ENCODE results near the gene DDN. TPM values are rescaled to one million over a fixed set of nuclear protein-coding genes. Genes with fewer than 3 reads are reported as not detected.
A peak's percentile ranks its signal among the peaks of the same experiment; 100 is the strongest.

Gene DDN
- total and polyA plus RNA-seq, 9 of the 15 experiments (the other 6 are each of a cell fraction or from before 2014, with no cell fraction given): 0.03 to 3.6 (median 1.6) TPM

- TF ChIP-seq ZBED1 (IDR thresholded peaks at IDR 0.05): peak; percentile 71
- no peak for TF ChIP-seq ZZZ3 (IDR thresholded peaks at IDR 0.05)
- peak; percentile 8 for TF ChIP-seq ZFP36 (IDR thresholded peaks at IDR 0.05; ENCODE audit: low read depth, low read length, partially characterized antibody)
- TF ChIP-seq, protein P1, sequence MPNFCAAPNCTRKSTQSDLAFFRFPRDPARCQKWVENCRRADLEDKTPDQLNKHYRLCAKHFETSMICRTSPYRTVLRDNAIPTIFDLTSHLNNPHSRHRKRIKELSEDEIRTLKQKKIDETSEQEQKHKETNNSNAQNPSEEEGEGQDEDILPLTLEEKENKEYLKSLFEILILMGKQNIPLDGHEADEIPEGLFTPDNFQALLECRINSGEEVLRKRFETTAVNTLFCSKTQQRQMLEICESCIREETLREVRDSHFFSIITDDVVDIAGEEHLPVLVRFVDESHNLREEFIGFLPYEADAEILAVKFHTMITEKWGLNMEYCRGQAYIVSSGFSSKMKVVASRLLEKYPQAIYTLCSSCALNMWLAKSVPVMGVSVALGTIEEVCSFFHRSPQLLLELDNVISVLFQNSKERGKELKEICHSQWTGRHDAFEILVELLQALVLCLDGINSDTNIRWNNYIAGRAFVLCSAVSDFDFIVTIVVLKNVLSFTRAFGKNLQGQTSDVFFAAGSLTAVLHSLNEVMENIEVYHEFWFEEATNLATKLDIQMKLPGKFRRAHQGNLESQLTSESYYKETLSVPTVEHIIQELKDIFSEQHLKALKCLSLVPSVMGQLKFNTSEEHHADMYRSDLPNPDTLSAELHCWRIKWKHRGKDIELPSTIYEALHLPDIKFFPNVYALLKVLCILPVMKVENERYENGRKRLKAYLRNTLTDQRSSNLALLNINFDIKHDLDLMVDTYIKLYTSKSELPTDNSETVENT (CRISPR knock-in tag; IDR thresholded peaks at IDR 0.05): peak; percentile 16; the same call in 1 of the 2 replicates
- TF ChIP-seq ZMIZ1 (IDR thresholded peaks at IDR 0.05; ENCODE audit: low read depth in 2 of 2, low read length in 2 of 2): peak in 1 of 2 experiments; percentile 36; a peak in 1 of 4 replicates
- no peak for TF ChIP-seq BRCA1 (IDR thresholded peaks at IDR 0.05)
- 0 out of 2 replicates have a peak, but pooled peaks have one; percentile 44 for TF ChIP-seq BRCA1 (CRISPR knock-in tag; IDR thresholded peaks at IDR 0.05)
- no peak for TF ChIP-seq IFI16 (CRISPR knock-in tag; IDR thresholded peaks at IDR 0.05)
- no peak for TF ChIP-seq MTA2 (IDR thresholded peaks at IDR 0.05; ENCODE audit: low read depth)
- TF ChIP-seq RBM25 (IDR thresholded peaks at IDR 0.05; ENCODE audit: low read depth, low read length, severe bottlenecking): no peak
- TF ChIP-seq NCOR1 (IDR thresholded peaks at IDR 0.05): 0 out of 2 replicates have a peak, but pooled peaks have one; percentile 30
- peak in 2 of 3 experiments; percentile 86 to 93 for TF ChIP-seq YY1 (IDR thresholded peaks at IDR 0.05; ENCODE audit: borderline replicate concordance in 1 of 3, control insufficient read depth in 1 of 3, extremely low read depth in 1 of 3, insufficient read depth in 3 of 3, insufficient read length in 1 of 3, insufficient replicate concordance in 2 of 3, low read depth in 1 of 3, low read length in 2 of 3)
- peak in 1 of 2 experiments; percentile 25; a peak in 2 of 4 replicates for TF ChIP-seq NRF1 (conservative IDR thresholded peaks at IDR 0.05 in 1 of 2, IDR thresholded peaks at IDR 0.05 in 1 of 2)
- TF ChIP-seq, protein P2, sequence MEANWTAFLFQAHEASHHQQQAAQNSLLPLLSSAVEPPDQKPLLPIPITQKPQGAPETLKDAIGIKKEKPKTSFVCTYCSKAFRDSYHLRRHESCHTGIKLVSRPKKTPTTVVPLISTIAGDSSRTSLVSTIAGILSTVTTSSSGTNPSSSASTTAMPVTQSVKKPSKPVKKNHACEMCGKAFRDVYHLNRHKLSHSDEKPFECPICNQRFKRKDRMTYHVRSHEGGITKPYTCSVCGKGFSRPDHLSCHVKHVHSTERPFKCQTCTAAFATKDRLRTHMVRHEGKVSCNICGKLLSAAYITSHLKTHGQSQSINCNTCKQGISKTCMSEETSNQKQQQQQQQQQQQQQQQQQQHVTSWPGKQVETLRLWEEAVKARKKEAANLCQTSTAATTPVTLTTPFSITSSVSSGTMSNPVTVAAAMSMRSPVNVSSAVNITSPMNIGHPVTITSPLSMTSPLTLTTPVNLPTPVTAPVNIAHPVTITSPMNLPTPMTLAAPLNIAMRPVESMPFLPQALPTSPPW (CRISPR knock-in tag; IDR thresholded peaks at IDR 0.05): peak; percentile 84
- TF ChIP-seq LARP7 (IDR thresholded peaks at IDR 0.05): no peak
- TF ChIP-seq ESRRA (IDR thresholded peaks at IDR 0.05; ENCODE audit: borderline replicate concordance, low read depth): peak; percentile 83; the same call in 1 of the 2 replicates
- no peak for TF ChIP-seq E2F3 (CRISPR knock-in tag; IDR thresholded peaks at IDR 0.05)
- TF ChIP-seq CHD1 (IDR thresholded peaks at IDR 0.05; ENCODE audit: low read length): peak; percentile 39
- TF ChIP-seq POLR2AphosphoS2 (IDR thresholded peaks at IDR 0.05; ENCODE audit: low read length): peak; percentile 98
Observed at GRCh38 chr12:49018261-49019119, 19.3 kb upstream of the DDN start, which contains the start of gene PRKAG1 (continued).

All from K562 (cell line).